Glomerular endothelial cell (primary cell): ENCODE data around the gene COLGALT1. TPM values are rescaled to one million over a fixed set of nuclear protein-coding genes. Genes with fewer than 3 reads are reported as not detected.
A peak's percentile ranks its signal among the peaks of the same experiment; 100 is the strongest.
"Not testable (repeated sequence)": the region's sequence is repeated elsewhere in the genome, so short reads cannot be mapped to it uniquely, and the experiment has no call there.

Source experiments
- DNase-seq: peaks from one replicate; pipeline ENCODE4 v3.0.0-alpha.2; 2011; ENCODE audit warnings: low read depth, low spot score; ENCODE audit errors: extremely low read depth
- total RNA-seq: library from RNA; depleted of rRNA; stranded (reverse); fragments of >200 nt; gene quantifications from 2 replicates; pipeline ENCODE4 v1.2.3, GENCODE V29; 2015

COLGALT1 gene
- total RNA-seq, 1 donor from 2014 or later, result 462 TPM

DNA sequence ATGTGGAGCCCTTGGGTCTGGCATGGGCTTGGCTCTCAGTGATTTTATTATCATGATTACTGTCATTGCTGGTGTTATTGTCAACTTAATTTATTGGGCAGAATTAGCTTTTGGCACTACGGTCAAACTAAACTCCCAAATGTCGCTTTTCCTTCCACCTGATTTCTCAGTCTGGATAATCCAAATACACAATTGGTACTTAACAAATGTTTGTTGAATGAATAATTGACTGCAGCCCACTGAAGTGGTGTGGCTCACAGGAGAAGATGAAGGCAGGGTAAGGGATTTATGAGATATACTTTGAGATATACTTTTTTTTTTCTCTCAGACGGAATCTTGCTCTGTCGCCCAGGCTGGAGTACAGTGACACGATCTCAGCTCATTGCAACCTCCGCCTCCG lies 1.5 kb downstream of the COLGALT1 start:
- DNase-seq, result no peak

DNA sequence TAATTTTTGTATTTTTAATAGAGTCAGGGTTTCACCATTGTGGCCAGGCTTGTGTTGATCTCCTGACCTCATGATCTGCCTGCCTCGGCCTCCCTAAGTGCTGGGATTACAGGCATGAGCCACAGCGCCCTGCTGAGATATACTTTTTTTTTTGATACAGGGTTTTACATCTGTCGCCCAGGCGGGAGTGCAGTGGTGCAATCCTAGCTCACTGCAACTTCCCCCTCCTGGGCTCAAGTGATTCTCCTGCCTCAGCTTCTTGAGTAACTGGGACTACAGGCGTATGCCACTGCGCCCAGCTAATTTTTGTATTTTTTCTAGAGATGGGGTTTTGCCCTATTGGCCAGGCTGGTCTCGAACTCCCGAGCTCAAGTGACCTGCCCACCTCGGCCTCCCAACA lies 2.0 kb downstream of the COLGALT1 start:
- no peak for DNase-seq

DNA sequence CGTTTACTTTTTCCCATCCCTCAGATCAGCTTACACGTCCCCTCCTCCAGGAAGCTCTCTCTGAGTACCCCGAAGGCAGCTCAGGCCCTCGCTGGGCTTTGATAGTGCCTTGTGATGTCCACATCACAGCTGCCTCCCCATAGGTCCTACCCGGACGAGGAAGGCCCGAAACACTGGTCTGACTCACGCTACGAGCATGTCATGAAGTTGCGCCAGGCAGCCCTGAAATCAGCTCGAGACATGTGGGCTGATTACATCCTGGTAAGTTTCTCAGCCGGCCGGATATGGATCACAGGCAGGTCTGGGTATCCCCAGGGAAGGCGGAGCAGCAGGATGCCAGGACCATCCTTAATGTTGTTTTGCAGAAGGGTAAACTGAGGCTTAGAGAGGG lies 4.8 kb downstream of the COLGALT1 start:
- DNase-seq, result peak; percentile 73

DNA sequence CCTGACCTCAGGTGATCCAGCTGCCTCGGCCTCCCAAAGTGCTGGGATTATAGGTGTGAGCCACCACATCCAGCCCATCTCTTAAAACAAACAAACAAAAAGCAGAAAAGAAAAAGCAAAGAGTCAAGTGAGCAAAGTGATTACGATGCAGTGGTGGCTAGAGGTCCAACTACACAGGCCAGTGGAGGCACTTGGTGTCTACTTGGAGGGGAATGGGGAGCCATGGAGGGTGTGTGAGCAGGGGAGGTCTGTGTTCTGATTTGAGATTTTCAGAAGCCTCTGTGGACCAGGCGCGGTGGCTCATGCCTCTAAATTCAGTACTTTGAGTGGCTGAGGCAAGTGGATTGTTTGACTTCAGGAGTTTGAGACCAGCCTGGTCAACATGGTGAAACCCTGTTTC lies 6.6 kb downstream of the COLGALT1 start:
- DNase-seq, result no peak

DNA sequence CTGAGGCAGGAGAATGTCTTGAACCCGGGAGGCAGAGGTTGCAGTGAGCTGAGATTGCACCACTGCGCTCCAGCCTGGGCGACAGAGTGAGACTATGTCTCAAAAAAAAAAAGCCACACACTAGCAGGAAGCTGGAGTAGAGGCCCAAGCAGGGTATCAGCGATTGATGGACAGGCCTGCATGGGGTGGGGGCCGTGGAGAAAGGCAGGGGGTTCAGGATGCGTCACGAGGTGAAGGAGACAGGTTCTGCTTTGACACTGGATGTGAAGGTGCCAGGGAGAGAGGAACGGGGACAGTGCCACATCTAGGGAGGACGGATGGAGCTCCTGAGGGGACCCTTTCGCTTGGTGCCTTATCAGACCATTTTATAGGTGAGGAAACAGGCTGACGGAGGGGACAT lies 7.1 kb downstream of the COLGALT1 start:
- DNase-seq, result no peak

DNA sequence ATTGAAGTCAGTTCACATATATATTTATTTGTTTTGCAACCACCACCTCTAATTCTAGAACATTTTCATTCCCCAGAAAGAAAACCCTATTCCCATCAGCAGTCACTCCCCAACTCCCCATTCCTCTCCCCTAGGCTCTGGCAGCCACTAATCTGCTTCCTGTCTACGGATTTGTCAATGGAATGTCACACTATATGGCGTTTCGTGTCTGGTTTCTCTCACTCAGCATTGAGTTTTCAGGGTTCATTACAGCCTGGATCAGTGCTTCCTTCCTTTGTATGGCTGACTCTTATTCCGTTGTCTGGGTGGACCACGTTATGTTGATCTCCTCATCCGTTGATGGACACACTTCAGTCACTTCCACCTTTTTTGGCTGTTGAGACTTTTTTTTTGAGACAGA lies 9.3 kb downstream of the COLGALT1 start:
- DNase-seq, result no peak

DNA sequence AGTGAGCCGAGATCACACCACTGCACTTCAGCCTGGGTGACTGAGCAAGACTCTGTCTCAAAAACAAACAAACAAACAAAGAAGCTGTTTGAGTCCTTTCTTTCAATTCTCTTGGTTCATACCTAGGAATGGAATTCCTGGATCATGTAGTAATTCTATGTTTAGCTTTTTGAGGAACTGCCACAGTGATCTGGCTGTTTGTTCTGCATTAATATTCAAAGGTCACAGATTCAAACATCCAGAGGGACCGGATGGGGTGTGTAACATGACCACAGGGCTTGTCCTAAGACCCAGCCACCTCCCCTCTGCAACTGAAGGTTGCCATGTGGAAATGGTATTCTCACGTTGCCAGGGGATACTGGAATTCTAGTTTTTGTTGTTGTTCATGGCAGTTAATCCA lies 10.2 kb downstream of the COLGALT1 start:
- no peak for DNase-seq

DNA sequence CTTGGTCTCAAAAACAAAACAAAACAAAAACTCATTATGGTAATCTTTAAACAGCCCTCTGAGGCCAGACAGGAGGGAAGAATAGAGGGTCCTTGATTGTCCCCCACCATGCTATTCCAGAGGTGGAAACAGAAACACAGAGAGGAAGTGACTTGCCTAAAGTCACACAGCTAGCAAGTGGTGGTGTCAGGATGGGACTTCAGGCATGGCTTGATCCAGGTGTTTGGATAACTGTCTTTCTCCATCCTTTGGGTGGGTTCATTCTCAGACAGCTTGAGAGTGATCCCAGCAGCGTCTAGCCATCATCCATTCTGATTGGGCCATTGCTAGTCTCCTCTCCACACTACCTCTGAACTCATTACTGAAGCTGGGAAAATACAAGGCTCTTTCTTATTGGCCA lies 12.5 kb downstream of the COLGALT1 start:
- no peak for DNase-seq

DNA sequence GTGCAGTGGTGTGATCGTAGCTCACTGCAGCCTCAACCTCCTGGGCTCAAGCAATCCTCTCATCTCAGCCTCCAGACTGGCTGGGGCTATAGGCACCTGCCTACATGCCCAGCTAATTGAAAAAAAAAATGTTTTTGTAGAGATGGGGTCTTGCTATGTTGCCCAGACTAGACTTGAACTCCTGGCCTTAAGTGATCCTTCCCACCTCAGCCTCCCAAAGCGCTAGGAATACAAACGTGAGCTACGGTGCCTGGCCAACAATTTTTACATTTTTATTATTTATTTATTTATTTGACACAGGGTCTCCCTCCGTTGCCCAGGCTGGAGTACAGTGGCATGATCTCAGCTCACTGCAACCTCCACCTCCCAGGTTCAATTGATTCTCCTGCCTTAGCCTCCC lies 14.8 kb downstream of the COLGALT1 start:
- DNase-seq, result not testable (repeated sequence)

DNA sequence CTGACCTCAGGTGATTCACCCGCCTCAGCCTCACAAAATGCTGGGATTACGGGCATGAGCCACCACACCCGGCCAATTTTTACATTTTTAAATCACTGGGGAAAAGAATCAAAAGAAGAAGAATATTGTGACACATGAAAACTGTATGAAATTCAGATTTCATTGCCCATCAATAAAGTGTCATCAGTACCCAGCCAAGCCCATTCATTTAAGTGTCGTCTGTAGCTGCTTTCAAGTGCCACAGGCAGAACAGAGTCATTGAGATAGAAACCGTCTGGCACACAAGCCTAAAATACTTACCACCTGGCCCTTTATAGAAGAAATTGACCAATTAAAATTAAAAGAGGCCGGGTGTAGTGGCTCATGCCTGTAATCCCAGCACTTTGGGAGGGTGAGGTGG lies 15.3 kb downstream of the COLGALT1 start:
- no peak for DNase-seq

DNA sequence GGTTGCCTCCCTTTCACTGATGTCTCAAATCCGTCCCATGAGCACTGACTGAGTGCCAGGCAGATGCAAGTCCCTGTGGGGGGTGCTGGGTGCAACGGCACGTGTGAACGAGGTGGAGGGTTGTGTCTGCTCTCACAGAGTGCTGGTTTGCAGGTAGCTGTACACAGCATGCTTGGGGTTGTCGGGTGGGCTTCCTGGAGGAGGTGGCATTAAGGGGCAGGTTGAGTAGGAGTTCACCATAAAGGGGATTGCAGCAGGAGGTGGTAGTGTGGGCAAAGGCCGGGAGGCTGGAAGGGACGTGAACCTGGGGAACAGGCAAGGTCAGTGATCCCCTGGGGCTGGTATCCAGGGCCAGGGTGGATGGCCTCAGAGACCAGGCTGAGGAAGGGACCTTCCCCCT lies 17.2 kb downstream of the COLGALT1 start:
- DNase-seq, result no peak

DNA sequence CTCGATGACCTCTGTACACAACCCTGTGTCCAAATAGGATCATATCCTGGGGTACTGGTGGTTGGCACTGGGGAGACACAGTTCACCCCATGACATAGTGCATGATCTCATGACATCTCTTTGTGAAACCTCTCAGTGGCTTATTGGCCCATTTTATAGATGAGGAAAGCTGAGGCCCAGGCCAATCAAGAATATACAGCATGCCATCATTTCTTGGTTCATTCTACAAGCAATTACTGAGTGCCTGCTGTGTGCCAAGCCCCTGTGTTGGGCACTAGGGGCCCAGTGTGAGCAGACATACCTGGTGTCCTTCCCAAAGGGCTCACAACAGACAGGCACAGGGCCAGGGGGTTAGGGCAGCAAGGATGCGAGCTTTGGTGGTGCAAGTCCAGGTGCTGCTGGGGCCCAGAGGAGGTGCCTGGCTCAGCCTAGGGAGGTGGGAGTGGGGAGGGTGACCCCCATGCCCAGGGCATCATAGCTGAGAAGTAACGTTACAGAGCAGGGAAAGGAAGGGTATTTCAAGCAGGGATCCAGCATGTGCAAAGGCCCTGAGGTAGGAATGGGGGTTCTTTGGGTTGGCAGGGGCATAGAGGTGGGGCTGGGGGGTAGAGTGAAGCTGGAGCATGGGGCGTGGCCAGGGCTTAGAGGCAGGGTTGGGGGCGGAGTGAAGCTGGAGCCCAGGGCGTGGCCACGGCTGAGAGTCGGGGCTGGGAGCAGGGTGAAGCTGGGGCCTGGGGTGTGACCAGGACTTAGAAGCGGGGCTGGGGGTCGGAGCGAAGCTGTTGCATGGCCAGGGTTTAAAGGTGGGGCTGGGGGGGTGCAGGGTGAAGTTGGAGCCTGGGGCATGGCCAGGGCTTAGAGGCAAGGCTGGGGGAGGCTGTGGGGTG lies 20.7 kb downstream of the COLGALT1 start:
- DNase-seq, result no peak

DNA sequence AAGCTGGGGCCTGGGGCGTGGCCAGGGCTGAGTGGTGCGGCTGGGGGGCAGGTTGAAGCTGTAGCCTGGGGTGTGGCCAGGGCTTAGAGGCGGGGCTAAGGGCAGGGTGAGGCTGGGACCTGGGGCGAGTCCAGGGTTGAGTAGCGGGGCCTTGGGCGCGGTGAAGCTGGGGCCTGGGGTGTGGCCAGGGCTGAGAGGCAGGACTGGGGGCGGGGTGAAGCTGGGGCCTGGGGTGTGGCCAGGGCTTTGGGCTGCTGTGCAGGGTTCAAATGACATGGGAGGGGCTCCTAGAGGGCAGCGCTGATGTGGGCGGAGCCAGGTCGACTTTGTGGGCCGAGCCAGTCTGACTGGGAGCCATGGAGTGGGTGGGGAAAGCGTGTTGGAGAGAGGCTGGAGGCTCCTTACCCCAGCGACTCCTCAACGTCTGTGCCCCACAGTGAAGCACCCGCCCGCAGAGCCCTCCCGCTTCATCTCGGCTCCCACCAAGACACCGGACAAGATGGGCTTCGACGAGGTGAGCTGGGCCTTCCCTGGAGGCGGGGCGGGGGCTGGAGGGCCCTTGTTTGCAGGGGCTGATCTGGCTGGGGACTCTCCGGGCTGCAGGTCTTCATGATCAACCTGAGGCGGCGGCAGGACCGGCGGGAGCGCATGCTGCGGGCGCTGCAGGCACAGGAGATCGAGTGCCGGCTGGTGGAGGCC lies 21.5 kb downstream of the COLGALT1 start:
- DNase-seq, result no peak

DNA sequence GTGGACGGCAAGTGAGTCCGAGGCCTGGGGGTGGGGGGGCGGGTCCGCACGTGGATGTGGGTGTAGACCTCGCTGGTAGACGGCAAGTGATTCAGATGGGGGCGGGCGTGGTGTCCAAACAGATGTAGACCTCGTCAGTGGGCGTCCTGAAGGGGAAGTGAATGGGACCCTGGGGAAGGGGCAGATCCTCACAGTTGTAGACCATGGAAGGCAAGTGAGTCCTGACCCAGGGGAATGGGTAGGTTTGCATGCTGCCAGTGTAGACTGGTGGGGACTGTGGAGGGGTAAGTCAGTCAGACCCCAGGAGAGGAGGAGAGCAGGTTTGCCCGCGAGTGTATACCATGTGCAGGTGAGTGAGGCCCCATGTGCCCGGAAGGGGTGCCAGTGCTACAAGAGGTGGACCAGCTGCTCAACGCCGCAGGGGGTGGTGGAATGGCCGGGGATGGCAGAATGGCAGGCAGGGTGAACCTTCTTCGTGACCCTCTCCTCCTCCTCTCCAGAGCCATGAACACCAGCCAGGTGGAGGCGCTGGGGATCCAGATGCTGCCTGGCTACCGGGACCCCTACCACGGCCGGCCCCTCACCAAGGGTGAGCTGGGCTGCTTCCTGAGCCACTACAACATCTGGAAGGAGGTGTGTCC lies 22.1 kb downstream of the COLGALT1 start:
- DNase-seq, result no peak

DNA sequence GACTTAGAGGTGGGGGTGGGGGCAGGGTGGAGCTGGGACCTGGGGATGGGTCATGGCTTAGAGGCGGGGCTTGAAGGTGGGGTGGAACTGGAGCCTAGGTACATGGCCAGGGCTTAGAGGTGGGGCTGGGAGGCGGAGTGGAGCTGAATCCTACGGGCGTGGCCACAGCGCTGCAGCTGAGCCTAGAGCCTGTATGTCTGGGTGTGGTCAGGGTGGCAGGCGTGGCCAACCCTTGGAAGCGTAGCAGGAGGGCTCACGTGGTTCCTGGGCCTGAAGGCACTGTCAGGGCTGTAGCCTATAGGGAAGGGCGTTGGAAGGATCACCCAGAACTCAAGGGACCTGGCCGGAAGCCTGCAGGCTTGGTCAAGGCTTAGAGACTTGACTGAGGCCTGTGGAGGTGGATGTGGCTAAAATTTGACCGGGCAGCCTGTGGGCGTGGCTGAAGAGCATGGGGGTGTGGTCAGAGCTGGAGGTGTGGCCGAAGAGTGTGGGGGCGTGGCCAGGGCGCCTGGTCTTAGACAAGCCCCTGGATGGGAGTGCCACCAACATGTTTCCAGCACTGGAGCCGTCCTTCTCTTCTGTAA lies 24.3 kb downstream of the COLGALT1 start:
- no peak for DNase-seq

DNA sequence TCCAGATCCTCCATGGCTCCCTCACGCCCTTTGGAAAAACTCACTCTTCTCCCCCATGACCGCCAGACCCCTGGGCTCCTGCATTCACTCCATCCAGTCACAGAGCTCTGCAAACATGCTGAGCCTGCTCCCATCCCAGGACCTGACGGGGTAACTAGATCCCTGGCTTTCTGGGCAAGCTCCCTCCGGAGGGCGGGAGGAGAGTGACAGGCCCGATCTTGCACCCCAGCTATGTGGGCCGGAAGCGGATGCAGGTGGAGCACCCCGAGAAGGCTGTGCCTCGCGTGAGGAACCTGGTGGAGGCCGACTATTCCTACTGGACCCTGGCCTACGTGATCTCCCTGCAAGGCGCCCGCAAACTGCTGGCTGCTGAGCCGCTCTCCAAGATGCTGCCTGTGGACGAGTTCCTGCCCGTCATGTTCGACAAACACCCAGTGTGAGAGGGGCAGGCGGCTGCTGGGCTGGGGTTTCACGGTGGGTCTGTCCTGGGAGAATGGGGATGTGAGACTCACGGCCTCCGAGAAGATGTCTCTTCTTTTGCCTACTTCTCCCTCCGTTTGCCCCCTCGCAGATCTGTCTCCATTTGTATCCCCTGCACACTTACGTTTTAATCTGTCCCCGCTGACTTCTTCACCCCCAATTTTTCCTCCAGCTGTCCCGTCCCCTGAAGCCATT lies 25.2 kb downstream of the COLGALT1 start:
- no peak for DNase-seq

DNA sequence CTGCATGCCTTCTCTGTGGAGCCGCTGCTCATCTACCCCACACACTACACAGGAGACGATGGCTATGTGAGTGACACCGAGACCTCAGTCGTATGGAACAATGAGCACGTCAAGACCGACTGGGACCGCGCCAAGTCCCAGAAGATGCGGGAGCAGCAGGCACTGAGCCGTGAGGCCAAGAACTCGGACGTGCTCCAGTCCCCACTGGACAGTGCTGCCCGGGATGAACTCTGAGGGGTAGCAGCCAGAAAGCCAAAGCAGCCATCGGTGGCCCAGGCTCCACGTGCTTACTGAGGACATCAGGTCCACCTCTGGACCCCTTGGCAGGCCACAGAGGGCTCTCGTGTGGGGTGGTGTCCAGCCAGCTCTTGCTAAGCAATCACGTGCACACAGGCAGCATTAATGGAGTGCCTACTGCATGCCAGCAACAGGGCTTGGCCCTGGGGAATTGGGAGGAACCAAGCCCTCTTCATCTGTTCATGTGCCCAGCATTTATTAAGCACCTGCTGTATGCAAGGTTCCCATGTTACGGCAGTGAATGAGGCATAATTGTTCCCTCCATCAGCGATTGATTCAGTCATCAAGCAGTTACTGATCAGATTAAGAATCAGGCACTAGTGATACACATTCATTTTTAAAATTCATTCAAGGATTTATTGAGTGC lies 25.9 kb downstream of the COLGALT1 start:
- no peak for DNase-seq

DNA sequence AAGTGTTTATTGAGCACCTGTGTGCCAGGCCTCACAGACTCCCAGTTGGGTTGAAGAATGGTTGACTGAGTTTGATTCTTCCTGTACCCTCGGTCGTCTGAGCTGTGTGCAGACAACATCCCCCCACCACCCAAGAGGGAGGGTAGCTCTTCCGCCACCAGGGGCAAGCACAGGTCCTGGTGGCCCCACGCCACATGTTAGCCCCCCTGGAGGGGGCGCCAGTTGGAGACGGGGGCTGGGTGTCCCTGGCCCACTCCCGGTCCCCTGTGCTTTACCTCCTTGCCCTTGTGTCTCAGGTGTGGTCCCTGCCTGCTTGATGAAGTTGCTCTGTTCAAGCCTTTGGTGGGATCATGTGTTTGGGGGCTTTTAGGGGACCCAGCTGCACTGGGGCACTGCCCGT lies 27.2 kb downstream of the COLGALT1 start:
- no peak for DNase-seq

DNA sequence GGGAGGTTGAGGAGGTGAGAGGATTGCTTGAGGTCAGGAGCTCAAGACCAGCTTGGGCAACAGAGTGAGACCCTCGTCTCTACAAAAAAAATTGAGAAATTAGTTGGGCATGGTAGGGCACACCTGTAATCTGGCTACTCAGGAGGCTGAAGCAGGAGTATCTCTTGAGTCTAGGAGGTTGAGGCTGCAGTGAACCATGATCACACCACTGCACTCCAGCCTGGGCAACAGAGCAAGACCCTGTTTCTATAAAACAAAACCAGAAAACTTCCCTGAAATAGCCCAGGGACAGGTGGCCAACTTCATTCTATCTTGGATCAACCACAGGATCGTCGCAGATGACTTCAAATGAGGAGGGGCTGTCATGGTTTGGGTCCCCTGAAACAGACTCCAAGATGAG lies 28.7 kb downstream of the COLGALT1 start:
- no peak for DNase-seq

DNA sequence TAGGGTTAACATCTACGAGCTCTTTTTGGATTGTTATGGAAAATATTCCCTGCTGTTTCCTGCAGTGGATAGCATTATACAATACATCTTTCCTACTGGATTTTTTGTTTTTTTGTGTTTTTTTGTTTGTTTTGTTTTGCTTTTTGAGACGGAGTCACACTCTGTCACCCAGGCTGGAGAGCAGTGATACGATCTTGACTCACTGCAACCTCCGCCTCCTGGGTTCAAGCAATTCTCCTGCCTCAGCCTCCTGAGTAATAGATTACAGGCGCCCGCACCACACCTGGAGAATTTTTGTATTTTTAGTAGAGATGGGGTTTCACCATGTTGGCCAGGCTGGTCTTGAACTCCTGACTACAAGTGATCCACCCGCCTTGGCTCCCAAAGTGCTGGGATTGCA lies 29.9 kb downstream of the COLGALT1 start:
- not testable (repeated sequence) for DNase-seq
